Measurements from ENCODE around the gene ZNF79. TPM values are rescaled to one million over a fixed set of nuclear protein-coding genes. Genes with fewer than 3 reads are reported as not detected.

ZNF79 gene
- total and polyA plus RNA-seq, 9 of the 15 experiments (the other 6 are each of a cell fraction or from before 2014, with no cell fraction given): 0.62 to 7.0 (median 4.1) TPM

DNA sequence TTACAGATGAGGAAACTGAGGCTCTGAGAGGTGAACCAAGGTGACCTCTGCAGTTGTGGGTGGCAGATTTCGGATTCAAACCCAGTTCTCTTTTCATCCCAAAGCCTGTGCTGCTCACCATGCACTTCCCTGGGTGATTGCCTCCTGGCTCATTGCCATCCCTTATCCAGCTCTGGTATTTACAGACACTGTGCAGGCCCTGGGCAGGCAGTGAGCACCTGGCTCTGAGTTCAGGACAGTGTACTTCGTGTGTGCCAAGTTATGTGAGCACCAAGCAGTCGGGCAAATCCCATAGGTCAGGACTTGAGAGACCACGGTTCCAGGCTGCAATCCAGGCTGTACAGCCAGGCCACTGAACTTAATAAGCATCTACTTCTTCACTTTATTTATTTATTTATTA is 28.5 kb downstream of the ZNF79 start:
- ATAC-seq (no peak), DNase-seq (ENCODE audit: extremely low read depth in 1 of 4, low spot score in 3 of 4) (no peak), FAIRE-seq (no peak)
- TF ChIP-seq PCBP1 (IDR thresholded peaks at IDR 0.05; ENCODE audit: low read depth, low read length, poor library complexity, severe bottlenecking) (no peak), ZBTB1 (CRISPR knock-in tag; IDR thresholded peaks at IDR 0.05; ENCODE audit: borderline replicate concordance, low read depth) (no peak), U2AF1 (optimal IDR thresholded peaks at IDR 0.05; ENCODE audit: low read depth, low read length) (no peak), NFIC (IDR thresholded peaks at IDR 0.05) (peak; percentile 44; the same call in 1 of the 2 replicates)
- TF ChIP-seq, protein P1, sequence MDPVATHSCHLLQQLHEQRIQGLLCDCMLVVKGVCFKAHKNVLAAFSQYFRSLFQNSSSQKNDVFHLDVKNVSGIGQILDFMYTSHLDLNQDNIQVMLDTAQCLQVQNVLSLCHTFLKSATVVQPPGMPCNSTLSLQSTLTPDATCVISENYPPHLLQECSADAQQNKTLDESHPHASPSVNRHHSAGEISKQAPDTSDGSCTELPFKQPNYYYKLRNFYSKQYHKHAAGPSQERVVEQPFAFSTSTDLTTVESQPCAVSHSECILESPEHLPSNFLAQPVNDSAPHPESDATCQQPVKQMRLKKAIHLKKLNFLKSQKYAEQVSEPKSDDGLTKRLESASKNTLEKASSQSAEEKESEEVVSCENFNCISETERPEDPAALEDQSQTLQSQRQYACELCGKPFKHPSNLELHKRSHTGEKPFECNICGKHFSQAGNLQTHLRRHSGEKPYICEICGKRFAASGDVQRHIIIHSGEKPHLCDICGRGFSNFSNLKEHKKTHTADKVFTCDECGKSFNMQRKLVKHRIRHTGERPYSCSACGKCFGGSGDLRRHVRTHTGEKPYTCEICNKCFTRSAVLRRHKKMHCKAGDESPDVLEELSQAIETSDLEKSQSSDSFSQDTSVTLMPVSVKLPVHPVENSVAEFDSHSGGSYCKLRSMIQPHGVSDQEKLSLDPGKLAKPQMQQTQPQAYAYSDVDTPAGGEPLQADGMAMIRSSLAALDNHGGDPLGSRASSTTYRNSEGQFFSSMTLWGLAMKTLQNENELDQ (CRISPR knock-in tag; IDR thresholded peaks at IDR 0.05; ENCODE audit: borderline replicate concordance): no peak
- TF ChIP-seq, protein P2, sequence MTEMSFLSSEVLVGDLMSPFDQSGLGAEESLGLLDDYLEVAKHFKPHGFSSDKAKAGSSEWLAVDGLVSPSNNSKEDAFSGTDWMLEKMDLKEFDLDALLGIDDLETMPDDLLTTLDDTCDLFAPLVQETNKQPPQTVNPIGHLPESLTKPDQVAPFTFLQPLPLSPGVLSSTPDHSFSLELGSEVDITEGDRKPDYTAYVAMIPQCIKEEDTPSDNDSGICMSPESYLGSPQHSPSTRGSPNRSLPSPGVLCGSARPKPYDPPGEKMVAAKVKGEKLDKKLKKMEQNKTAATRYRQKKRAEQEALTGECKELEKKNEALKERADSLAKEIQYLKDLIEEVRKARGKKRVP (CRISPR knock-in tag; IDR thresholded peaks at IDR 0.05): no peak
- intact Hi-C loops (cut with micrococcal nuclease): no loop called here
- peak overlapping the region; percentile 100; the same call in 1 of the 2 replicates for H3K4me2 ChIP-seq (ENCODE audit: insufficient read depth, low read length)
- peaks cover 28% of the 10 kb centered on the region for H4K20me1 ChIP-seq (replicated peaks; ENCODE audit: control insufficient read depth, insufficient read depth, low read length)
- peaks cover 41% of the 10 kb centered on the region for H3K36me3 ChIP-seq (ENCODE audit: control insufficient read depth, insufficient read depth, low read length)
- no peak overlapping the region for H3K4me3 ChIP-seq
- H3K9ac ChIP-seq (ENCODE audit: insufficient read depth in 1 of 2, low read depth in 2 of 2, low read length in 2 of 2): peak overlapping the region in 1 of 2 experiments; percentile 97; a peak in 1 of 4 replicates
- CTCF ChIA-PET (ENCODE audit: low intra/inter-chr PET ratio): interaction anchor here (0.5 kb wide), 1 partner anchor 110 kb away, joined by 3 read pairs; no protein-coding TSS in a partner anchor
- H3K27ac ChIP-seq (ENCODE audit: extremely low read depth, low read depth, low read length): no peak overlapping the region; the same call in 2 of the 3 replicates
- H3K9me1 ChIP-seq (ENCODE audit: control insufficient read depth, insufficient read depth, low read length): no peaks in the 10 kb centered on the region
- H2AFZ ChIP-seq (ENCODE audit: low read depth, low read length): no peak overlapping the region
- H3K9me3 ChIP-seq (replicated peaks; ENCODE audit: control insufficient read depth, insufficient read depth, low read depth, low read length): no peaks in the 10 kb centered on the region; the same call in 1 of the 2 replicates
- in situ Hi-C loops (cut with MboI): no loop called here
- WGBS (ENCODE audit: insufficient coverage, low coverage, missing lambda C conversion rate): 53% methylated on average over 4 of the region's 4 CpGs
- H3K79me2 ChIP-seq (ENCODE audit: control insufficient read depth, insufficient read depth, low read length): peaks cover 51% of the 10 kb centered on the region
- no TSS peak for BruUV-seq (replicated peaks)
- H3K27me3 ChIP-seq (ENCODE audit: control insufficient read depth in 2 of 2, insufficient read depth in 2 of 2, low read length in 2 of 2): no peaks in the 10 kb centered on the region
- H3K4me1 ChIP-seq (replicated peaks in 1 of 2; ENCODE audit: control insufficient read depth in 2 of 2, insufficient read depth in 2 of 2, low read length in 2 of 2): peaks cover 24 to 28% of the 10 kb centered on the region in 2 experiments; a peak in 4 of 5 replicates
- POLR2A ChIA-PET: interaction anchor here (0.7 to 3.6 kb wide), 3 partner anchors 9 to 18 kb away, joined by 3 to 21 read pairs (median 3); no protein-coding TSS in a partner anchor
